ENCODE results near the gene MAPK8. TPM values are rescaled to one million over a fixed set of nuclear protein-coding genes. Genes with fewer than 3 reads are reported as not detected.

The MAPK8 gene
- total RNA-seq, 1 donor from 2014 or later: 47.9 TPM

DNA sequence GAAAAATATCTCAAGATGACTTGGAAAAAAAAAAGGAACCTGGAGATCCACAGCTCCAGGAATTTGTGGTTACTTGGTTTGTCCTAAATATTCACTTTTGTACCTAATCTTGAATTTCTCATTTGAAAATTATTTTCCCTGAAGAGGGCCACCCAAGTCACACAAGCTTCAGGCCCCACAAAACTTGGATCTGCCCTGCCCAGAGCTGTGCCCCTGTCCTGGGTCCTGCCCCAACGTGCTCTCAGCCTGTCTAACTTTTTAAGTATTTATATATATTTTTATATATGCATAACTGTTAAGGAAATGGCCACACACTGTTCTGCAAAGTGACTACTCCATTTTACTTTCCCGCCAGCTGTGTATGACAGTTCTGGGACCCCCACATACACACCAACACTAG, 174.9 kb downstream of the MAPK8 start:
- Histone ChIP-seq H3K4me3 (no peak overlapping the region), H3K27me3 (ENCODE audit: low read depth) (peaks cover 6% of the 10 kb centered on the region), H3K4me1 (no peaks in the 10 kb centered on the region), H3K36me3 (no peaks in the 10 kb centered on the region), H3K9me3 (no peaks in the 10 kb centered on the region), H3K27ac (no peak overlapping the region)
- intact Hi-C loops (cut with DNase I): no loop called here
- DNase-seq (no peak), ATAC-seq (no peak)
- TF ChIP-seq, protein P1, sequence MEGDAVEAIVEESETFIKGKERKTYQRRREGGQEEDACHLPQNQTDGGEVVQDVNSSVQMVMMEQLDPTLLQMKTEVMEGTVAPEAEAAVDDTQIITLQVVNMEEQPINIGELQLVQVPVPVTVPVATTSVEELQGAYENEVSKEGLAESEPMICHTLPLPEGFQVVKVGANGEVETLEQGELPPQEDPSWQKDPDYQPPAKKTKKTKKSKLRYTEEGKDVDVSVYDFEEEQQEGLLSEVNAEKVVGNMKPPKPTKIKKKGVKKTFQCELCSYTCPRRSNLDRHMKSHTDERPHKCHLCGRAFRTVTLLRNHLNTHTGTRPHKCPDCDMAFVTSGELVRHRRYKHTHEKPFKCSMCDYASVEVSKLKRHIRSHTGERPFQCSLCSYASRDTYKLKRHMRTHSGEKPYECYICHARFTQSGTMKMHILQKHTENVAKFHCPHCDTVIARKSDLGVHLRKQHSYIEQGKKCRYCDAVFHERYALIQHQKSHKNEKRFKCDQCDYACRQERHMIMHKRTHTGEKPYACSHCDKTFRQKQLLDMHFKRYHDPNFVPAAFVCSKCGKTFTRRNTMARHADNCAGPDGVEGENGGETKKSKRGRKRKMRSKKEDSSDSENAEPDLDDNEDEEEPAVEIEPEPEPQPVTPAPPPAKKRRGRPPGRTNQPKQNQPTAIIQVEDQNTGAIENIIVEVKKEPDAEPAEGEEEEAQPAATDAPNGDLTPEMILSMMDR (IDR thresholded peaks at IDR 0.05): no peak

DNA sequence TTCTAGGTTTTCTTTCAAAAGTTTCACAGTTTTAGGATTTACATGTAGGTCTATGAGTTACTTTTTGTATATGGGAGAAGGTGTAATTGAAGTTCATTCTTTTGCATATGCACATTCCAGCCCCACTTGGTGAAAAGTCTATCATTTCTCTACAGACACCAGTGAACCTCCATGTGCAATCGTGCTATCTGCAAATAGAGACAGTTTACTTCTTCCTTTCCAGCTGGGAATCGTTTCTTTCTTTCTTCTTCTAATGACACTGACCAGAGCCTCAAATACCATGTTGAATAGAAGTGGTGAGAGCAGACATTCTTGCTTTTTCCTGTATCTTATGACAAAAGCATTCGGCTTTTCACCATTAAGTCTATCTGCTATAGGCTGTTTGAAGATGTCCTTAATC, 175.7 kb downstream of the MAPK8 start:
- Histone ChIP-seq H3K9me3 (no peaks in the 10 kb centered on the region), H3K4me3 (no peak overlapping the region), H3K27me3 (ENCODE audit: low read depth) (peaks cover 6% of the 10 kb centered on the region), H3K36me3 (no peaks in the 10 kb centered on the region), H3K4me1 (no peaks in the 10 kb centered on the region), H3K27ac (no peak overlapping the region)
- ATAC-seq (no peak), DNase-seq (no peak)
- TF ChIP-seq, protein P1 (IDR thresholded peaks at IDR 0.05): no peak
- intact Hi-C loops (cut with DNase I): no loop called here

GRCh38 chr10:48484911-48485310, 178.4 kb downstream of the MAPK8 start:
- no peak overlapping the region for H3K4me3 ChIP-seq
- DNase-seq (no peak), ATAC-seq (no peak)
- no peak overlapping the region for H3K27ac ChIP-seq
- intact Hi-C loops (cut with DNase I): no loop called here
- H3K9me3 ChIP-seq: no peaks in the 10 kb centered on the region
- H3K36me3 ChIP-seq: no peaks in the 10 kb centered on the region
- no peaks in the 10 kb centered on the region for H3K27me3 ChIP-seq (ENCODE audit: low read depth)
- no peaks in the 10 kb centered on the region for H3K4me1 ChIP-seq
- TF ChIP-seq, protein P1 (IDR thresholded peaks at IDR 0.05): no peak

- TF ChIP-seq, protein P1 (IDR thresholded peaks at IDR 0.05): no peak
- intact Hi-C loops (cut with DNase I): no loop called here
- Histone ChIP-seq H3K9me3 (no peaks in the 10 kb centered on the region), H3K36me3 (no peaks in the 10 kb centered on the region), H3K27ac (no peak overlapping the region), H3K27me3 (ENCODE audit: low read depth) (no peaks in the 10 kb centered on the region), H3K4me3 (no peak overlapping the region), H3K4me1 (no peaks in the 10 kb centered on the region)
- ATAC-seq (no peak), DNase-seq (no peak)
Observed at GRCh38 chr10:48485711-48486110, 179.2 kb downstream of the MAPK8 start.

DNA sequence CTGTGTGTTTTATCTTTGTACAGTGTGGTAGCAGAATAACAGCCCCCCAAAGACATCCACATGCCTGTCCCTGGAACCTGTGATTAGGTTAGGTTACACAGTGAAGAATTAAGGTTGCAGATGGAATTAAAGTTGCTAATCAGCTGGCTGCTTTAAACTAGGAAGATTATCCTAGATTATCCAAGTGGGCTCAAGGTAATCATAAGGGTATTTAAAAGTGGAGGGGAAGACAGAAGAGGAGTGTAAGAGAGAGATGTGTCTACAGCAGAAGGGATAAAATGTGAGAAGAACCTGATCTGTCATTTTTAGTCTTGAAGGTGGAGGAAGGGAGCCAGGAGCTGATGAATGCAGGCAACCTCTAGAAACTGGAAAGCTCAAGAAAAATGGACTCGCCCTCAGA, 180.8 kb downstream of the MAPK8 start:
- Histone ChIP-seq H3K36me3 (no peaks in the 10 kb centered on the region), H3K27me3 (ENCODE audit: low read depth) (no peaks in the 10 kb centered on the region), H3K4me1 (no peaks in the 10 kb centered on the region), H3K4me3 (no peak overlapping the region), H3K27ac (no peak overlapping the region), H3K9me3 (no peaks in the 10 kb centered on the region)
- no peak for DNase-seq
- ATAC-seq: no peak
- intact Hi-C loops (cut with DNase I): no loop called here
- TF ChIP-seq, protein P1 (IDR thresholded peaks at IDR 0.05): no peak

Other genes with a start within 250 kb of the MAPK8 start
- gene FRMPD2, start 32.0 kb upstream of the MAPK8 start, total RNA-seq: 5.3 TPM

Data from lower lobe of right lung (tissue), 2 donors.